HG03108 (cell line): ENCODE data around the gene ZCCHC24.

Experiments used
- ATAC-seq: cut with Tn5 transposase; IDR thresholded peaks from one replicate; pipeline ENCODE4 v1.9.1; 2021; ENCODE audit warnings: moderate library complexity; ENCODE audit not compliant: unreplicated experiment

ZCCHC24 gene

DNA sequence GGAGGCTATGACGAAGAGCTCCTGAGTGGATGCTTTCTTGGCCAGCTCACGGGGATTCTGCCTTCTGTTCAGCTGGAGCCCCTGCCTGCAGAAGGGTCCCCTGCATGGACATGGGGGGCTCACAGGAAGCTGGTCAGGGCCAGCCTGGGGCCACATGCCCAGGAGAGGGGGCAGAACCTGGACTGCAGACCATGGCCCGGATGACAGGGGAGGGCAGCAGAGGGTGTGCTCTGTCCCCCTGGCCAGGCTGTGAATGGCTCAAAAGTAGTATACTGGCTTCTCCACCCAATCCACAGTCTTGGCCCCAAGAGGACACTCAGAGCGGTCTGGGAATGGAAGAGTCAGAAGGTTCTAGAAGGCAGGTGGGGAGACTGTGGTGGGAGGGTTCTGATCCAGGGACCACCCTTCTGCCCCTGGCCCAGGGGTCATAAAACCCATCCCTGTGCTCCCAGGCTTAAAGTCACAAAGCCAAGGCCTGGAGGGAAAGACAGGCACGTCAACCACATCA, 57.9 kb downstream of the ZCCHC24 start:
- ATAC-seq, result no peak

DNA sequence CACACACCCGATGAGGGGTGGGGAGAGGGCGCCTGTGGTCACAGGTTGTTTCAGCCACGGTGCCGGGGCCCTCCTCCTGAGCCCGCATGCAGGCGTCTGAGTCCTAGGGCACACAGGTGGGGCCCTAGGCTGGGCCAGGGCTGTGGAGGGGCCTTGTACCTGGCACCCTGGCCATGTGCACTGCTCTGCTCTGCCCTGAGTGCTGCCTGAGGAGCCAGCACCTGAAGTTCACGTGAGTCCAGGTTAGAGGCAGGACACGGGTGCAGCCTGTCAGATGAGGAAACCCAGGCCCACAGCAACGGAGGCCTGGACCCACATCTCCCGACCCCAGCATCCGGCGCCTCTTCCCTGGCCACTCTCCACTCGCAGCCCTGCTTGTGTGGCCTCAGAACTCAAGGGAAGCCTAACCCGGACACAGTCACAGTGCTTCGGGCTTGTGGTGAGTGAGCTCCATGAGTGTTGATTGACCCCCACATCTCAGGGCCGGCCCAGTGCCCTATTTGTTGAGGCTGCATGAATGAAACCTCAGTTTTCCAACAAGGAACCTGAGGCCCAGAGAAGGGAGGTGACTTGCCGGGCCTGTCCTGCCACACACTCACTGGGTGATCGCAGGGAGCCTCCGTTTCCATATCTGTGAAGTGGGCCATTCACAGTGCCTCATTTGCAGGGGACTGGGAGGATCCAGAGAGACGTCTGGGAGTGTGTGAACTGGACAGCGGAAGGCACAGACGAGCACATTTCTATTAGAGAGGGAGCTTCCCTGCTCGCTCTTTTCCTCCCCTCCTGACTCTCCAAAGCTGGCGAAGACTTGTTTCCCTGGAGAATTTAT, 58.6 kb downstream of the ZCCHC24 start:
- no peak for ATAC-seq

DNA sequence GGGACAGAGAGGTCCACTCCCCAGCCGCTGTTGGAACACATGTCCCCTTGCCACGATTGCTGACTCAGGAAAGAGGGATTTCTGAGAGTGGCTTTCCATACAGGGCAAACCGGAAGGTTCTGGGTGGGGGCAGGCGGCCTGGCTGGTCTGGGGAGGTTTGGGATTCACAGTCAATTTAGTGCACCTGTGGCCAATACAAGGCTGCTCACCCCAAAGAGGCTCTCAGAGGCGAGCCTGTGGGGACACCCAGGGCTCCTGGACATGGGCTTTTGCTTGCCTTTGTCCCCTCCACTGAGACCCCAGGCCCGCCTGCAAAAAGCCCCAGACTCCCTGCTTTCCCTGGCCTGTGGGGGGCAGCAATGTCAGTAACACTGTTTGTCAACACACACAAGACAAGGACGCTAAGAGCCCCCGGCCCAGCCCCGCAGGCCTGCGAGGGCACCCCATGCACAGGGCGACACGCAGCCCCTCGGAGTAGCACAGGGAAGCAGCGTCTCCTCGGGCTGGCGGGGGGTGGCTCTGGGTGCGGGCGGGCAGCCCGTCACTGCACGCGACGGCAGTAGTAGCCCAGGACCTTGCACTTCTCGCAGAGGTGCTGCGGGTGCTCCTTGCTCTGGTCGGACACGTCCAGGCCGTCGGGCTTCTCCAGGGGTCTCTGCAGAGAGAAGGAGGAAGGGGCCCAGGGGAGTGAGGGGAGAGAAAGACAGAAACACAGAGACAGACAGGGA, 59.5 kb downstream of the ZCCHC24 start:
- no peak for ATAC-seq

DNA sequence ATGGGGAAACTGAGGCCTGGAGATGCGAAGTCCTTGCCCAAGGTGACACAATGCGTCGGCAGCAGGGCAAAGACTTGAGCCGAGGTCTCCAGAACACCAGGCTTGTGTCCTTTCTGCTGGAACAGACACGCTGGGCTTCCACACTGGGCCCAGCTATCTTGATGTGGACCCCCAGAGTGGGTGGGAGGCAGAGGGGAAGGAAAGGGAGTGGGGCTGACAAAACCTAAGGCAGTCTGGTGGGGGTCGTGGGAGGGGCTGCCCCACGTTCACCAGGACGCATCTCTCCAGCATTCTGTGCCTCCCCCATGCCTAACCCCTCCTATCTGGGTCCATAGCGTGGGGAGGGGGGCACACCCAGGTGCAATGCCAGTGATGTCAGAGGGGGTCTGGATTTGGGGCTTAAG, 60.0 kb downstream of the ZCCHC24 start:
- ATAC-seq, result no peak

DNA sequence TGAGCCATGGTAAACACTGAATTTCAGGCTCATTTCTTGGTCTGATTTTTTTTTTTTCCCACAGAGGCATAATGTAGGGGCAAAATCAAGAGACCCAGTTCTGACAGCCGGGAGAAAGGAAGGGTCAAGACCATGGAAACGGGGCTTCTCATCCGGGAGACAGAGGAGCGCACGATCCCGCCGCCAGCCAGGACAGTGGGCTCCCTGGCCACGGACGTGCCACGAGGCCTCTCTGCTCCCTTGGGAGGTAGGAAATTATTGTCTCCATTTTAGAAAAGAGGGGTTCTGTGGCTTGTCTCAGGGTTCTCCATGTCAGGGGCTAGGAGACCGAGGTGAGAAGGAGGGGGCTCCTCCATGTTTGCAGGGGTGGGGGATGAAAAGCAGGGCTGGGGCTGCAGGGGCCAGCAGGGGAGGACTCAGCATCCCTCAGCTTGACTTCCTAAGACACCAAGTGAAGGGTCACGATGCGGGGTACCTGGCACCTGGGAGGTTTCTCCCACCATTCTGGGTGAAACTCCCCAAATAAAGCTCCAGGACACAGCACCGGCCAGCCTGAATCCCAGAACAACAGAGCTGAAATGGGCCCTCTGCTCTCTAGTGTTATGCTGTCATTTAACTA, 60.5 kb downstream of the ZCCHC24 start:
- no peak for ATAC-seq

DNA sequence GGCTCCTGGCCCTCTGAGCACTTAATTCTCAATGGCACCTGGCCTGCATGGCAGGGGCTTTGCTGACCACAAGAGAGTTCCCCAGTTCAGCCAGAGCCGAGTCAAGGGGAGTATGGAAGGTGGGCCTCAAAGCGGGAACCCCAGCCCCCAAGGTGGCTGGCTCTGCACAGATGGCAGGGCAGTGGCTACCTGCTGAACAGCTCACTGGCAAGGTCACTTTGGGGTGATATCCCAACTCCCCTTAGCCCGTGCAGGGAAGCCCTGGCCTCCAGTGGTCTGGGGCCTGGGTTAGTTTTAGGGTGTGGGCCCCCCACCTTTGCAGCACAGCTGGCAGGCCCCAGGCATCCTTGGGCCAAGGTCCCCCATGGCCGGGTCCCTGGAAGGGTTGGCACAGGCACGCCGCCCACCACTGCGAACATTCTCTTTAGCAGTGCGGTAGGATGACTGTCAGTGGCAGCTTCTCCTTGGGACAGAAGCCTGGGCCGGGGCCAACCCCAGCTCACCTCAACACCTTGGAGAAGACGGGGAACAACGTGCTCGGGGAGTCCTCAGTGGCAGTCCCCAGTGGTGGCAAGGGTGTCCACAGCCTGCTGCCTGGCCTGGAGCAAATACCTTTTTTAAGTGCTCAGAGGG, 61.3 kb downstream of the ZCCHC24 start:
- ATAC-seq, result no peak

DNA sequence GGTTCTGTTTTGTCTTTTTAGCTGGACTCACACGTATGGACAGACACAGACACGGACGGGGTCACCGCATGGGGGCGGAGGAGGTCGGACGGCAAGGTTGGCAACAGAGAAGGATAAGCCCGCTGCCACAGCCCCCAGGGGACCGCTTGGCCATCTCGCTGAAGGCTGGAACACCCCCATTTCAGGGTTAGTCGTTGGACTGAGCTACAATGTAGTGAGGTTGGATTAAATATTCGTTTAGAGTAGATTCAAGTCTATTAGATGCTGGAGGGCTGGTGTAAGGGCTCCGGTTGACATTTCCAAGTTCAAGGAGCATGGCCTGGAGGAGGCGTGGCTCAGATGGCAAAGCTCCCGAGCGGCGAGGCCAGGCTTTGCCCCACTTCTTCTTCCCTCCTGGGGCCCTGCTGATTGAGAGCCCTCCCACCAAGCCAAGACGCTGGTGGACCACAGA, 62.9 kb downstream of the ZCCHC24 start:
- ATAC-seq, result no peak

DNA sequence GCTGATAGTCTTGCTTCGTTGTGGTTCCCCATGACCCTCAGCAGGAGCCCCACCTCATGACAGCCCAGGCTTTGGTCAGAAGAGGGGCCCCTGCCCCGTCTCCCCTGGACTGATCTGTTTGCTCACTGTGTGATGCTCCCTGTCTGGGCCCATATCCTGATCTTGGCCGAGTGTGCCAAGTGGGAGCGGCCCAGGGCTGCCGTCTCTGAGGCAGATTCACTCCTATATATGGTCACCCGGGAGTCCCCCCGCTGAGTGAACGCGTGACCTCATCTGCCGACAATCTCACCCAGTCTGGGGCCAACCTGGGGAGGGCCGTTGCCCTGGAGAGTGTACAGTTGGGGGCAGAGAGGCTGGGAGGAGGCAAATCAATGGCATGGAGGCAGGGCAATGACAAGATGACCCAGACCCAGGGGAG, 63.6 kb downstream of the ZCCHC24 start:
- no peak for ATAC-seq

DNA sequence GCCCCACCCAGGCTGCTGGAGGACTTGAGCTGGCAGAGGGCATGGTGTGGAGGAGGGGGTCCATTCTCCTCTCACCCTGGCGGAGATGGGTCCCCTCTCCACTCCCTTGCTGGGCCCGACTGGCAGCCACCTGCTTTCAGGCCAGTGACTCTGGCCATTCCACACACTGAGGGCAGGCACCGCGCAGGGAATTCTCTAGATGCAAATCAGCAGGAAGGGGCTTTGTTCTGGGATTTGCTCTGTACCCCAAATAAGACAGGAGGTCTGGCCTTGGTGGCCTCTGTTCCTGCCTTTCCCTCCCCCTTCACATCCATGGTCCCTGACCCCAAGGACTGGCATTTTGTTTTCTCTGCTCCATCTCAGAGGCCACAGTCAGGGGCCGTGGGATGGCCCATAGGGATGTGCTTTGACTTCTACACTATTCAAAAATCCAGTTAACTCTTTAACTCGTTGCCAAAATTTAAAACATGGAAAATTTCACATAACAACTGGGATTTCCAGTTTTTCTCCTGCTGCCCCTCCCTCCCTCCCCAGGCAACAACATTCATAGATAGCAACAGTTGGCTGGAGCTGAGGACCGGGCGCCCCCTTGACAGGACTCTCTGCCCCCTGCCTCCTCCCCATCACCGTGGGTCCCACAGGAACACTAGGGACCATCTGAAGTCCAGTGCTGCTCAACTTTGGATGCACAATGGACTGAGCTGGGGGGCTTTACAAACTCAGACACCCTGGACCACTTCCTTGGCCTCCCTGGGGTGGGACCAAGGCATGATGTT, 64.3 kb downstream of the ZCCHC24 start:
- no peak for ATAC-seq

DNA sequence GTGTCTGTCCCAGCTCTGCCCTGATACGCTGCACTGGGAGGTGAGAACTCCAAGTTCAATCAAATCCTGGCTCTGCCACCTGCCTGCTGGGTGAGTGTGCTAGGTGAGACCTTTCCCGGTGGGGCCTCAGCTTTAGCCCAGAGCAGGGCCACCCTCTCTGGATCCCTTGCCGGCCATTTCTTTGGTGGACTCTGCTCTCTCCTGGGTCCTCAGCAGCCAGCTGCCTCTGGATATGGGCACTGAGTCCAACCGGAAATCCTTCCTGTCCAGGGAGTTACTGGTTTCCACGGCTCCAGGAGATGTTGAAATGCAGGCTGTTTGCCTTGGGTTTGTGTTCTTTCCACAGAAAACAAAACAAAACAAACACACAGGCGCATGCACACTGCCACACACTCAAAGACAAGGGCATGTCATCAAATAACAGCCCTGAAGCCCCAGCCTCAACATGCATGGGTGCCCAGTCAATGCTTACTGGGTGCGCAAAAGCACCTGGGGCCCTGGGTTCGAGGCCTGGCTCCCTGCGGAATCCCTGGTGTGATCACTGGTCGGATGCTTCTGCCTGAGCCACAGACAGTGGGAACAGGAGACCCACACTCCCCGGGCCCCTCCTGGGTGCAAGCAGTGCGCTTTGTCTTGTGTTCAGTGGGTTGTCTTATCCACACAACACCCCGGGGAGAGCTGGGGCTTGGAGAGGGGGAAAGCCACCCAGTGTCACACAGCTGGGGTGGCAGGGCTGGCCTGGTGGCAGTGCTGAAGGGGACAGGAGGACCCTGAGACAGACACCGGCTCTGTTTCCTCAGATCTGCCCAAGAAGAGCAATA, 65.1 kb downstream of the ZCCHC24 start:
- ATAC-seq, result no peak

DNA sequence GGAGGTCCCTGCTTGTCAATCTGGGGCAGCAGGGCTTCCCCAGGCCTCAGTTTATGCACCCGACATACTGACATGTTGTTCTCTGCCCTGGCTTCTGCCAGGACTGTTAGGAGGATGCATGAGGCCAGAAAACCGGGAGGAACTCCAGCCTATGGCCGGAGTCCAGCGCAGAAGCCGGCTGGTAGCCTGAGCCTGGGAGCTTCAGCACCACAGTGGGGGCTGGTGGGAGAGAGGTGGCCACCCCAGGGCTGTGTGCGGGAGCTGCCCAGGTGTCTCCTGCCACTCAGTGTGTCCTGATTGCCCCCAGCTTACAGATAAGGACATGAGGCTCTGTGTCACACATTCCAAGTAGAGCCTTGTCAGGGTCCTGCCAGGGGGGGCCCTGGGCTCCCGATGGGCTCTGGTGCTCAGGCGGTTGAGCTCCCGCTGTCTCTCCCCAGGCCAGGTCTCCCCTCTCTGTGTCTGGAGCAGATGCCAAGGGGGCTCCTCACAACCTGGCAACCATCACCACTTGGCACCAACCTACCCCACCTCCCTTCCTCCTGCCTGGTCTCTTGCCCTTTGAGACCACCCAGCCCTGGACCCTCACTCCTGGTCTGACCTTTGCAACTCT, 65.8 kb downstream of the ZCCHC24 start:
- no peak for ATAC-seq

DNA sequence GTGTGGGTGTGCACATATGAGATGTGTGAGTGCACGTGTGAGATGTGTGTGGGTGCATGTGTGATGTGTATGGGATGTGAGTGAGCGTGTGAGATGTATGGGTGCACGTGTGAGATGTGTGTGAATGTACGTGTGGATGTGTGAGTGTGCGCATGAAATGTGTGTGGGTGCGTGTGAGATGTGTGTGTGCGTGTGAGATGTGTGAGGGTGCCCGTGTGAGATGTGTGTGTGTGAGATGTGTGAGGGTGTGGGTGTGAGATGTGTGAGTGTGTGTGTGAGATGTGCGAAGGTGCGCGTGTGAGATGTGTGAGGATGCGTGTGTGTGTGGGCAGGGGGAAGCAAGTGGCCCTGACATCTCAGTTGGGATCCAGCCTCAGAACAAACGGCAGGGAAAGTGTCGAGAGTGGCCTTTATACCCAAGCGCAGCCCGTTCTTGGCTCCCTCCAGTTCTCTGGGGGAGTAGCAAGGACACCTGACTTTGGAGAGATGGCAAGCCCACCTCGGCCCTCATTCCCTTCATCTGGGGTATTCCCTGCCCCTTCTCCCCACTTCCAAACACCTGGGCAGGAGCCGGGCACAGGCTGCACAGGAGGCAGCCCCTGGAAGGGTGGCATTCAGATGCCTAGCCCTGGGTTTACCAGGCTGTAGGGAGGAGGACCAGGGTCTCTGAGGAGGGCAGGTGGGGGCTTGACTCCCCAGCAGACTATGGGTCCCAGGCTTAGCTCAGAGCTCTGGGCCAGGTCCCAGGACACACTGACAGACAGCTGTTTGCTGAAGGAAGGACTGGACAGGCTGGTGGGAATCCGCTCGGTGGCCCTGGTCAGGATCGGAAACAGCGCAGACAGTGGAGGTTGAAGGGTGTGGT, 66.5 kb downstream of the ZCCHC24 start:
- ATAC-seq, result no peak

DNA sequence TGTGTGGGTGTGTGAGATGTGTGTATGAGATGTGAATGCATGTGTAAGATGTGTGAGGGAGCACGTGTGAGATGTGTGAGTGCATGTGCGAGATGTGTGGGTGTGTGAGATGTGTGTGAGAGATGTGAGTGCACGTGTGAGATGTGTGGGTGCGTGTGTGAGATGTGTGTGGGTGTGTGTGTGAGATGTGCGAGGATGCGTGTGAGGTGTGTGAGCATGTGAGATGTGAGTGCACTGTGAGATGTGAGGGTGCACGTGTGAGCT, 67.1 kb downstream of the ZCCHC24 start:
- no peak for ATAC-seq

DNA sequence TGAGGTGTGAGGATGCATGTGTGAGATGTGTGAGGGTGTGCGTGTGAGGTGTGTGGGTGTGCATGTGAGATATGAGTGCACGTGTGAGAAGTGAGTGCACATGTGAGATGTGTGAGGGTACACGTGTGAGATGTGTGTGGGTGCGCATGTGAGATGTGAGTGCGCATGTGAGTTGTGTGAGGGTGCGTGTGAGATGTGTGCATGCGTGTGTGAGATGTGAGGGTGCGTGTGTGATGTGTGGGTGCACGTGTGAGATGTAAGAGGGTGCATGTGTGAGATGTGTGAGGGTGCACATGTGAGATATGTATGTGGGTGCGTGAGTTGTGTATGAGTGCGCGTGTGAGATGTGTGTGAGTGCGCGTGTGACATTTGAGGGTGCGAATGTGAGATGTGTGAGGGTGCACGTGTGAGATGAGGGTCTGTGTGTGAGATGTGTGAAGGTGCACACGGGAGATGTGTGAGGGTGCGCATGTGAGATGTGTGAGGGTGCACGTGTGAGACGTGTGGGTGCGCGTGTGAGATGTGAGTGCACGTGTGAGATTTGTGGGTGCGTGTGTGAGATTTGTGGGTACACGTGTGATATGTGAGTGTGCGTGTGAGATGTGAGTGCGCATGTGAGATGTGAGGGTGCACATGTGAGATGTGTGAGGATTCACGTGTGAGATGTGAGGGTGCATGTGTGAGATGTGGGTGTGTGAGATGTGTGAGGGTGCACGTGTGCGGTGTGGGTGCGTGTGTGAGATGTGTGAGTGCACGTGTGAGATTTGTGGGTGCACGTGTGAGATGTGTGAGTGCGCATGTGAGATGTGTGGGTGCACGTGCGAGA, 67.7 kb downstream of the ZCCHC24 start:
- no peak for ATAC-seq

DNA sequence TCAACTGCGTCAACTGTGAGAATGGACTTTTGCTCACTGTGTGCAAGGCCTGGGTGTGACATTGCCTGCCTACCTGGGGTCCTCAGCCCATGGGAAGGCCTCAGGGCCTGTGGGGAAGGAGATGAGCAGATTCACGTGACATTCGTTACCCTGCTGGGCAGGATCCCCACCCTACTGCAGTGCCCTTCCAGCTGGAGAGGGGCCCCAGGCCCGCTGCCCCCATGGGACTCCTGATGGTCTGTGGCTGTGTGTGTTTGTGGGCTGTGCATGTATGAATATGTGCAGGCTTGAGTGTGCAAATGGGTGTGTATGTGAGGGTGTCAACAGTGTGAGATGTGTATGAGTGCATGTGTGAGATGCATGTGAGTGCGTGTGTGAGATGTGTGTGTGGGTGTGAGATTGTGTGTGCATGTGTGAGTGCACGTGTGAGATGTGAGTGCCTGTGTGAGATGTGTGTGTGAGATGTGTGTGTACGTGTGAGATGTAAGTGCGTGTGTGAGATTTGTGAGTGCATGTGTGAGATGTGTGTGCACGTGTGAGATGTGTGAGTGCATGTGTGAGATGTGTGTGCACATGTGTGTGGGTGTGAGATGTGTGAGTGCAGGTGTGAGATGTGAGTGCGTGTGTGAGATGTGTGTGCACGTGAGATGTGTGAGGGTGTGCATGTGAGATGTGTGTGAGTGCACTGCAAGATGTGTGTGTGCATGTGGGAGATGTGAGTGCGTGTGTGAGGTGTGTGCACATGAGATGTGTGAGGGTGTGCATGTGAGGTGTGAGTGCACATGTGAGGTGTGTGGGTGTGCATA, 68.5 kb downstream of the ZCCHC24 start:
- no peak for ATAC-seq

DNA sequence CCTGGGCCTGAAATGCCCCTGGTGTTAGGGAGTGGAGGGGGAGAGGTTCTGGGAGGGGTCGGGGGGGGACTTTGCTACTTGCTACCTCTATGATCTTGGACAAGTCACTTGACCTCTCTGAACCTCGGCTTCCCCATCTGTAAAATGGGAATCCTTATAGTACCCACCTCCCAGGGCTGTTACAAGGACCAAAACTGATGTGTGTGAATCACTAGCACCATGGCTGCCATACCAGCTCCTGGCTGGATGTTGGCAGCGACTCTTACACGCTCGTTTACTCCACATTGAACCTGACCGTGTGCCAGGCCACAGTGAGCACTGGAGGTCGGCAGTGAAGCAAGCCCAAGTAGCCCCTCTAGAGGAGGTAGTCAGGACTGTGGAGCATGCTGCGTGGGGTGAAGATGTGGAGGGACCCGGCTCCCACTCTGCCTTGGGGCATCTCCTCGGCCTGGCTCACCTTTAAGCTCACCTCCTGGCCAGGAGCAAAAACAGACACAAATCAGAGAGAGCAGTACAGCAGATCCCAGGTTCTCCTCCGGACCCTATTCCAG, 69.3 kb downstream of the ZCCHC24 start:
- no peak for ATAC-seq
